ENCODE results near the gene SYNE2.
"Not testable (repeated sequence)": the region's sequence is repeated elsewhere in the genome, so short reads cannot be mapped to it uniquely, and the experiment has no call there.

The SYNE2 gene

DNA sequence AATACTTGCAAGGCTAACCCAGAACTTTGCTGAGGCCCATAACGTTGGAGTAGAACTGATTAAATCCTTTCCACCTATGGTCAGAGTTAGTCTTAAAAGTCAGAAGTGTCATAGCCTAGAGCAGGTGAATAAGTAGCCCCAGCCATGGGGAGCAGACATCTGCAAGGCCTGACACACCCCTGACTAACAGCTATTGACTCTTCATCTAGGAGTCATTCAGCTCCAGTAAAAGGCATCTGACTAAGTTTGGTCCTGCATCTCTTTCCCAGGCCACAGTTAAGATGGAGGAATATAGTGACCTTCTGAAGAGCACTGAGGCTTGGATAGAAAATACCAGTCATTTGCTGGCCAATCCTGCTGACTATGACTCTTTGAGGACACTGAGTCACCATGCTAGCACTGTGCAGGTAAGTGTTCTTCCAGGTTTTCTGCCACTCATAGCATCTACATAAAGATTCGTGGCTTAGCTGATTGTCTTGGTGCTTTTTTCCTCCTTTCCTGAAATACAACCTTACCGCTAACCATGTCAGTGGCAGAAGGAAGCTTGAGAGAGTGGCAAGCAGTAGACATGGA is 228.5 kb downstream of the SYNE2 start:
- DNase-seq (ENCODE audit: low read depth), result no peak

DNA sequence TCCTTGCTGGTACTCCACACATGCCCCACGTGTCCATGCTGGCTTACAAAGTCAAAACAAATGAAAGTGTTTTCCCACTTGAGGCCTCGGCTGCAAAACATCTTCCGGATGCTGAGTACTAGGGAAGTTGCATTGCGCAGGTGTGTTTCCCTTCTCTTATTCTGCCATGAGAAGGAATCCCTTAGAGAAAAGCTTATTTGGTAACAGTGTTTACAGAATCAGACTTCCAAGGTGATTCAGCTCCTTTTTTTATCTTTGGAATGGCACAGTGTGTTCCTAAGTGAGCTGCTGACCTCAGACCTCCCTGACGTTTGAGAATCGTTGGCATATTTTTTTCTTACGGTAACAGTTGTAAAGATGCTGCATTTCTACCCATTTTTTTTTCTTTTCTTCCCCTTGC is 230.0 kb downstream of the SYNE2 start:
- DNase-seq (ENCODE audit: low read depth), result no peak

DNA sequence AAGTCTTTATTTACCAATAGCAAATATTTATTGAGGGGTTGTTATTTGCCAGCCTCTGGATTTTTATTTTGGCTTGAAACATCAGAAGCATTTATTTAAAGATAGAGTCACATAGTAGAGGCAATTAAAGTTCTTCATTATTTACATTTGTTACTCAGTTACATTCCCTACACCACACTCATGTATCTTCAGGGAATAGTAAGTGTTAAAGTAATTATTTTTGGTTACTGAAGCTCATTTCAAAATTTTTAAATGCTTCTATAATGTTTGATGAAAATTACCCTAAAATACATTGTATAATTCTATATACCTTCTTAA is 235.8 kb downstream of the SYNE2 start:
- DNase-seq (ENCODE audit: low read depth), result no peak

DNA sequence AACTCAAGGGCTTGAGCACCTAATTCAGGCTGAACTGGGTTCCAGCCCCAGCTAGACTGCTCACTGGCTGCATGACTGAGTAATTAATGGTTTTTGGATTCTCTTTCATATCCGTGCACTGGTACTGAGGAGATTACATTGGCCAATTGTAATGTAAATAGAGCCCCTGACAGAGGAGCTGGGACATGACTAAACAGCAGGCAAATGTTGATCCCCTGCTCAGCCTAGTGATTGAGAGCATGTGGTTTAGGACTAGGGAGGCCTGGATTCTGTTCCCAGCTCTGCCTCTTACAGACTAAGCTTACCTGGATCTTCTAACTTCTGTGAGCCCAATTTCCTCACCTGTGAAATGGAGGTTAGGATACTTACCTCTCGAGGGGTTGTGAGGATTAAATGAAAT is 237.1 kb downstream of the SYNE2 start:
- no peak for DNase-seq (ENCODE audit: low read depth)

DNA sequence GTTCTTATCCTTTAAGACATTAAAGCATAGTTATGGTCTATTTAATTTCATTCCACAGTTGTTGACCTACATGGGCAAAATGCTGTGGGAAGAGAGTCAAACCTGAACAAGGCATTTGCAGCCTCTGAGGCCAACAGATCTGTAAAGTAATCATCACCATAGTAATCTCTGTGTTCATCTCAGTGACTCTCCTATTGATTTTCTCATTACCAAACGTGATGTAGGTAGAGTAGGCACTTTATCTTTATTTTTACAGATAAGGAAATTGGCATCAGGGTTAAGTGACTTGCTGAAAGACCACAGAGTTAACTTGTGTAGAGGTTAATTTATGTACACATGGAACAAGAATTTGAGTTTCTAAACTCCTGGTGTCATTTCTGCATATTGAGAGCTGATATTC is 238.4 kb downstream of the SYNE2 start:
- DNase-seq (ENCODE audit: low read depth), result no peak

DNA sequence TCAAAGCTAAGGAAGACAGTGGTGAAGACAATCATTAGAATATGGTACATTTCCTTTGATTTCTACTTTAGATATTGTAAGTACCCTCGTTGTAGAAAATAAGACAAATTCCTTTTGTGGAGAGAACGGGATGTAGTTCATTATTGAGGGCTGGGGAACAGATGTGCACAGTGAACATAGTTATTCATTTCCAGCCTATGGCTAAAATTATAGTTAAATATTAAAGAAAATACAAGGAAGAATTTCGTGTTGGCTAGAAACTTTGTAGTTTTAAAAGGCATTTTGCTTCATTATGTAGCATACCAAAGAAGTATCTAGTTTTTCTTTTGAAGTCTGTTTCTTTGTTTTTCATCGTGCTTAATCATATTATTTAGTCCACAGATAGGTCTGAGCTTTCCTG is 239.5 kb downstream of the SYNE2 start:
- DNase-seq (ENCODE audit: low read depth), result no peak

DNA sequence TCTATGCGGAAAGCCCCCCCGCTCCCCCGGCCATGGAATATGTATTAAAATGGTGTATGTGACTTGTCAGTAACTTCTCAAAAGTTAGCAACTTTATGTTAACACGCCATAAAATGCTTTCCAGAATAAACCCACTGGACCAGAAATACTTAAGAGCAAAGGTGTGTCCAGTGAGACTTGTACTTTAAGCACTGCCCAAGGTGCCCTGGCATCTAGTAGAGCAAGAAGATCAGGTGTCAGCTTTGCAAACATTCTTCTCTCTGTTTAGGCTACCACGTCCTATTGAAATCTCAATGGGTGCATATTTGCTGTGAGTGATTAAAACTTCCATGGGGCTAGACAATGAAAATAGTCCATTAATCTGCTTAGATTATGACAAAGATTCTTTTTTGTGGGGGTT is 240.1 kb downstream of the SYNE2 start:
- no peak for DNase-seq (ENCODE audit: low read depth)

DNA sequence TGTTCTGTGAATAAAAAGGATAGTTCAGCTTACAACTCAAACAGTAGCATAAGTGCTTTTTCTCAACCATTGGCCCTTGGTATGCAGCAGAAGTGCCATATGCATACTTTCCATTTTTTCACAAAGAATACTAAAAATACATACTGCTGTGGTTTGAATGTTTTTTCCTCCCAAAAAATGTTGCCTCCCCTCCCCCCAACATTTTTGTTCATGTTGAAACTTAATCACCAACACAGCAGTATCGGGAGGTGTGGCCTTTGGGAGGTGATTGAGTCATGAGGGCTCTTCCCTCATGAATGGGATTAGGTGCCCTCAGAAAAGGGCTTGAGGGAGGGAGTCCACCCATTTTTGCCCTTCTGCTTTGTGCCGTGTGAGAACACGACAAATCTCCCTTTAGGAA is 242.8 kb downstream of the SYNE2 start:
- DNase-seq (ENCODE audit: low read depth), result no peak

DNA sequence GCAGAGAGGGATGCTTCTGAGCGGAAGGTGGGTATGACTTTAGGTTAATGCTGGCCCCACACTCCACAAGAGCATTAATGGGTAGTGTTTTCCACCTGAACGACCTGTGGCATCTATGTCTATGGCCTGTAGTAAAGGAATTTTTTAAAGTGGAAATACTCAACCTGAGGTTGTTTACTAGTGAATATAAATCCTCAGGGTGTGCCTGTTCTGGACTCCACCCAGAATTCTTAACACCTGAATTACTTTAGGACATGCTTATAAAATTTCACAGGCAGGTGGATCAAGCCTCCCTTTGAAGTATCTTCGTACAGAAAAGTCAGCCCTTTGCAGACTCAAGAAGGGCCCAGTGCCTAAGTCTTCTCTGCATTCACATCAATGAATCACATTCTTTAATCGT is 245.3 kb downstream of the SYNE2 start:
- no peak for DNase-seq (ENCODE audit: low read depth)

DNA sequence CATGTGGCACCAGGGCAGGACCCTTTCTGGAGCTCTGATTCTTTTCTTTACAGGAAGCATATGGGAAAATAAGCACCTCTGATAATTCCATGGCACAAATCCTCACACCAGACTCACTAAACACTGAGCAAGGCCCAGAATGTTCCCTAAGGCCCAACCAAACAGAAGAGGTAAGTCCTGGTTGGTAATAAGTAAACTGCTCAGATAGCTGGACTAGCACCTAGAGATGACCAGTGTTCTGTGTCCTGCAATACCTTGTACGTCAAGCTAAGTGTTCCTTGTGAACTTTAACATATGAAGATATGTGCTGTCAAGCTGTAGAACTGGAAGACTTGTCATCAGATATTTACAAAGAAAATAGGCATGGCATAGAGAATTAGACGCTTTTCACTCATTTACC is 254.6 kb downstream of the SYNE2 start:
- DNase-seq (ENCODE audit: low read depth), result no peak

DNA sequence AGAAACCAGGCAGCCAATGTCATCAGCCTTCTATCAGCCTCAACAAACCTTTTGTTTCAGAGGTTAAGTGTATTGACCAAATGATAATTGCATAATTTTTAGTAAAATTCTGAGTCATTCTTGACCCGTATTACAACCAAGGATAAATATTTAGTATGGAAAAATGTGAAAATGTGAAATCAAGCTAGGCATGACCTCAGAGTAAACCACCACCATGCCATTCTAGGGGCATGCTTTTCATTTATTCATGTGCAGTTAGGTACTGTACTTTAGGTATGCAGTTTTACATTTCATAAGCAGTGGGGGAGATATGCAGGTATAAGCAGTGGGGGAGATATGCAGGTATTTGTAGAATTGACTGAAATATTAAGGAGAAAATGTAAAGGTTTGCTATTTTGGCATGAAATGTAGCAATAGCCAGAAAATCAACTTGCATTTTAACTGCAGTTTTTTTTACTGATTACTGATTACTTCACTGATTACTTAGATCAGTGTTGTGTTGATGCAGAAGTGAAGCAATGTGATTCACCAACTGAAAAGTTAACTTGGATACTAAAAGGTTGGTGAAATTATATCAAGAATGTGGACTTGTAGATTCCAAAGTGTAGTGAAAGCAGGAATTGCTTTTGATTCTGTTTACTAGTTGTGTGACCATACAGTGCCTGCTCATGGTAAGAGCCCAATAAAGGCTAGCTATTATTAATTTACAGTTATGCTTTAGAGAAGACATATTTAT is 257.2 kb downstream of the SYNE2 start:
- DNase-seq (ENCODE audit: low read depth), result no peak

DNA sequence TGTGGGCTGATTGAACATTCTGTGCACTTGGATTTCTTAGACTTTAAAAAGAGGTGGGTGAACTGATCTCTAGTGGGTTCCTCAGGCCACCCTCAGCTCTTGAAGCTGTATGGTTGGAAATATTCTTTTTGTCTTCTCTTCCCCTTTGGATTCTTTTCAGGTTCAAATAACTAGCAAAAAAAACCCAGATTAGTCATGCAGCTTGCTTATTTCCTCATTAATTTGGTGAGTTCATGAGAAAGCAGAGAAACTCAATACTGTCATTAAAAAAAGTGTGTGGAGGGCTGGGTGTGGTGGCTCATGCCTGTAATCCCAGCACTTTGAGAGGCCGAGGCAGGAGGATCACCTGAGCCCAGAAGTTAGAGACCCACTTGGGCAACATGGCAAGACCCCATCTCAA is 258.0 kb downstream of the SYNE2 start:
- DNase-seq (ENCODE audit: low read depth), result no peak

DNA sequence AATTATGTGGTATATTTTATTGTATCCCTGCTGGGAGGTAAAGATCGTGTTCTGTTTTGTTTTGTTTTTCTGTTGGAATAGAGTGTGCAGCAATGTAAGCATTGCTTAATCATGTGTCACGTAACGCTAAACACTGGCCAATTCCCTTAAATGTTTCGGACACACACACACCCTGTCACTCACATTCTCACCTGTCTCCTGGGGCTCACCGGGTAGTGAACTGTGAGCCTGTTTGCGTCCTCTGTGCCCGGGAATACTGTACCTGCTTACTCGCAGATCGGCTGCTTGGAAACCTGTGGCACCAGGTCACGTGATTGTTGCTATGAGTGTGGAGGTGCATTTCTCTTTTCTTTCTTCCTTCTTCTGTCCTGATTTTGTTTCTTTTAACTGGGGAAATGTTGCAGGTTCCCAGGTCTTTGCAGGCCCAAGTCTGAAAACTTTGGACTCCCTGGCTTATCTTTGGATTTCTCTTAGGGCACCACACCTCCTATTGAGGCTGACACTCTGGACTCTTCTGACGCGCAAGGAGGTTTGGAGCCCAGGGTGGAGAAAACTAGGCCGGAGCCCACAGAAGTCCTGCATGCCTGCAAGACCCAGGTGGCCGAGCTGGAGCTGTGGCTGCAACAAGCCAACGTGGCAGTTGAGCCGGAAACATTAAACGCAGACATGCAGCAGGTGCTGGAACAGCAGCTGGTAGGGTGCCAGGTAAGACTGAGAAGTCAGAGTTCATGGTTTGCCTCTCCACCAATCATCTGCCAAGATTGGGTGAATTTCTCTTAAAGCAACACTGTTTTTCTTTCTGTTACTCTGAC is 260.3 kb downstream of the SYNE2 start:
- no peak for DNase-seq (ENCODE audit: low read depth)

DNA sequence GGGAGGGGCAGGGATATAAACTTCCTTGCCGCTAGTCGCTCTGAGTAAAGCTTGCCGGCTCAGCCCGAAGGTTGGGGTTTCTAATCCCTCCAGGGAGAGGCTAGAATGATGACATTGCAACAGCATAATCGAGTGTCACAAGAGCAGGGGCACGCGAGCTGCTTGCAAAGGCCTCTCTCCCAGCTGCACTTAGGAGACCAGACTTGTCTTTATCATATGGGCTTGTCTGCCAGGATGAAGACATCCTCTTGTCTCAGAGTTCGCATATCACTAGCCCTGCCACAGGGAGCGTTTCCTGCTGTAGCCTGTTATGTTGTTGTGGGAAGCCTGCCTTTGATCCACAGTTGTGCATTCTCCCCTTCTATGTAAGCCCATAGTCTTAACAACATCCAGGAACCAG is 261.4 kb downstream of the SYNE2 start:
- DNase-seq (ENCODE audit: low read depth), result no peak

DNA sequence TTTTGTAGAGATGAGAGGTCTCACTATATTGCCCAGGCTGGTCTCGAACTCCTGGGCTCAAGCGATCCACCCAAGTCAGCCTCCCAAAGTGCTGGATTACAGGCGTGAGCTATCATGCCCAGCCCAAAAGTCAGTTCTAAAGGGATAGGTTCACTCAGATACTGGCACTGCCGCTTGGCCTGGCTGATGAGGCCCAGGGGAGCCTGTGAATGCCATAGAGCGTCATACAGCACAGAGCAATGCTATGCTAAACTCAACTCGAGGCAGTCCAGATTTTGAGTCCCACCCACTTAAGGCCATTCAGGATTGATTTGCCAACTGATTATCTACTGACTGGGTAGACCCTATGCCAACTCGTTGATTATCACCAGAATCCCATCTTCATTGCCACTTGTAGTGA is 262.0 kb downstream of the SYNE2 start:
- DNase-seq (ENCODE audit: low read depth), result no peak

DNA sequence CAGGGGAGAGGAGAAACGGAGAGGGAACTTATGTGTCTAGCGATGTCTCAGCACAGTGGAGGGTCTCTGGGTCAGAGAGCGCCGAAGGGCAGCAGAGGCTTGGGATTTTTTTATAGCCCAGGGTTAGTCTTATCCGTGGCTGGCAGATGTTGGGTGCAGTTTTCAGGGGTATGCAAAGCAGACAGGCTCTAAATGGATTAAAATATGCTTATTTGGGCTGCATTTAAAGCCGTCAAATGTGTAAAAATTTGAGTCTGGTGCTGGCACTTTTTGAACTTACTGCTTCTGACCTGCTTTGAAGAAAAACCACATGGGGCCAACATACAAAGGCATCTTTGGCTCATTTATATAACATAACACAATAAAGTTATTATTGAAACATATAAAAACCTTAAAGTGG is 262.6 kb downstream of the SYNE2 start:
- DNase-seq (ENCODE audit: low read depth), result no peak

DNA sequence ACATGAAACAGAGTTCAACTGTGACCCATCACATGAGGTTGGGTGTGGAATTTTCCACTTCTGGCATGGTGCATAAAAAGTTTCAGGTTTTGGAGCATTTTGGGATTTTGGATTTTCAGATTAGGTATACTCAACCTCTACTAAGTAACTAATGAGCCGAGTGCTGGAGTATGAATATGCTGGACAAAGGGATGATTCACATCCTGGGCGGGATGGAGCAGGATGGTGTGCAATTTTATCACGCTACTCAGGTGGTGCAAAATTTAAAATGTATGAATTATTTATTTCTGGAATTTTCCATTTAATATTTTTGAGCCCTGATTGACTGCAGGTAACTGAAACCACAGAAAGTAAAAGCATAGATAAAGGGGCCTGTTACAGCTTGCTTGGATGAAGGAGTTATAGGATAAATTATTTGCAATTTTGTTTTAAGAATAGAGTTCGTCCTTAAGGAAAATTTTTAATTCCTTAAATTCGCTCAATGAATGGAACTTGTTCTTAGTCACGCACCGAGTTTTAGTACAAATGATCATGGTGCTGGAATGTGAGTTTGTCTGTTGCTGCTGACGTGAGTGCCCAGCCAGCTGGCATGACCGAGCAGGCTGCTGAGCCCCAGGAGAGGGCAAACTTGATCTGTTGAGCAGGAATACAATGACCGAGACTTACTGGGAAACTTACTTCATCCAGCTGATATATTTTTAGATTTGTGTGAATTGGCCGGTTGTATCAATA is 265.0 kb downstream of the SYNE2 start:
- no peak for DNase-seq (ENCODE audit: low read depth)

DNA sequence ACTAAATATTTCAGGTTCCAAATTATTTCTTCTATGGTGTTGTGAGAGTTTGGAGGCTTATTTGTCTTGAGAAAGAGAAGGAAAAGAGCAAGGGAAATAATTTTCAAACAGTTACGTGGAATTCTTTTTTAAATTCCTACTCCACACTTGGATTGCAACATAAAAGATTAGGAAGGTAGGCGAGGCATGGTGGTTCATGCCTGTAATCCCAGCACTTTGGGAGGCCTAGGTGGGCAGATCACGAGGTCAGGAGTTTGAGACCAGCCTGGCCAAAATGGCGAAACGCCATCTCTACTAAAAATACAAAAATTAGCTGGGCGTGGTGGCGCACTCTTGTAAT is 265.6 kb downstream of the SYNE2 start:
- not testable (repeated sequence) for DNase-seq (ENCODE audit: low read depth)

DNA sequence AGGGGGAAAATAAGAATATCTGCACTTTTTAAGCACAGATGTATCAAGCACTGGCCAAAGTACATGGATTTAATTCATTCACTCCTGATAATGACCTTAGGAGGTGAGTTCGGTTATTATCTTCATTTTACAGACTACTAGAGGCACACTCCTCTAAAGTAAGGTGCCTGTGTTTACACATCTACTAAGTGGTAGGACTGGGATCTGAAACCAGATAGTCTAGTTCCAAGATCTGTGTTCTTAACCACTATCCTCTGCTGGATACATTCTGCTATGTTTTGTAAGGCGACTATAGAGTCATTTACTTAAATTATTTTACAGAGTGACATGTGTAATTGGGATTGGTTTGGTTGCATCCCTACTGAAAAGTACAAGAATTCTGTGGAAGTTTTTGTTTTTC is 266.1 kb downstream of the SYNE2 start:
- no peak for DNase-seq (ENCODE audit: low read depth)

DNA sequence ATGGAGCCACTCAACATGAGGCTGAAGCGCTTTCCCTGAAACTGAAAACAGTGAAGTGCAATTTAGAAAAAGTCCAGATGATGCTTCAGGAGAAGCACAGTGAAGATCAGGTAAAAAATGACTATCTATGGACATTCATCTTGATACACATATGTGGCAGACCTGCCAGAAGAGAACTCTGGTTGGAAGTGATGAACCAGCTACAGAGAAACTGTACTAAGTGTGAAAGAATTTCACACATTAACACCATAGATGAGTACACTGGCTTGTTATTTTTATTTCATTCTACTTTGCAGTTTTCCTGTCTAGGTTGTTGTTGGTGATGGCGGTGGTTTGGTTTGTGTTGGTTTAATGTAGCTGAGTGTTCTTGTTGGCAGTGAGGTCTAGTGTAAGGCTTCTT is 266.7 kb downstream of the SYNE2 start:
- no peak for DNase-seq (ENCODE audit: low read depth)

DNA sequence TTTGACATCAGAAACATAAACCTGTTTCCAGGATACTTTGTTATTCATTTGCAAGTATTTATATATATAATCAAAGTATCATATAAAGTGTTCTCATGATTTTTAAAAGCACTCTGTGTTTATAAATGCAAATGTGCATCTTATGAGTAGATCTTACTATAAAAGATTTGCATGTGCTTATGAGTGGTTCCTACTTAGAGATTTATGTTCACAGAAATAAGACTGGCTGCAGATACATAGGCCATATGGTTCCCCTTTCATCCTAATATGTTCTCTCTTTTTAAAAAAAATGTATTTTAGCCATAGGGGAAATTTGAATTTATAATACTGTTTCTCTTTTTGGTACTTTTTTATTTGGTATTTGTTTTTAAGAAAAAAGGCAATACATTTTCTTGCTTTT is 267.2 kb downstream of the SYNE2 start:
- DNase-seq (ENCODE audit: low read depth), result no peak

DNA sequence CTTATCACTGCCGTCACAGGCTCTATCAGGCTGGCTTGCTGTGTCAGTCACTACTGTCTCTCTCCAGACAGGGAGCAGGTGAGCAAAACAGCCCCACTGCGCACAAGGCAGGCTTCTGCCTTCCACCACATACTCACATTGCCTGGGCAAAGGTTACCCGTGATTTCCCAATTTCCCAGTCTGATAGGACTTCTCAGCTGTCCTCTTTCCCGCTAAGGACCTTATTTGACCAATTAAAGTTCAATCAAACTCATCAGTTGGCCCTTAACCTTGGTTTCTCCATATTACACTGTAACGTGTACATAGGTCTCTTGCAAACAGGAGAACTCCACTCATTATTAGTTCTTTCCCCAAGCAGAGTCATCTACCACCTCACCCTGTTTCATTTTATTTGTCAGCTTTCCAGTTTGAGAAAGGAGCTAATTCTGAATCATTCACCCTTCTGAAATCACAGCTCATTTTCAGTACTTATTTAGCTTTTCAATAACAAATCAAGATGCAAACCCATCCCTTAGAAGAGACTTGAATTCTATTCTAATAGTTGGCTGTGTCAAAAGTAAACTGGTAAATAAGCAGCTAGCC is 270.5 kb downstream of the SYNE2 start:
- DNase-seq (ENCODE audit: low read depth), result no peak

DNA sequence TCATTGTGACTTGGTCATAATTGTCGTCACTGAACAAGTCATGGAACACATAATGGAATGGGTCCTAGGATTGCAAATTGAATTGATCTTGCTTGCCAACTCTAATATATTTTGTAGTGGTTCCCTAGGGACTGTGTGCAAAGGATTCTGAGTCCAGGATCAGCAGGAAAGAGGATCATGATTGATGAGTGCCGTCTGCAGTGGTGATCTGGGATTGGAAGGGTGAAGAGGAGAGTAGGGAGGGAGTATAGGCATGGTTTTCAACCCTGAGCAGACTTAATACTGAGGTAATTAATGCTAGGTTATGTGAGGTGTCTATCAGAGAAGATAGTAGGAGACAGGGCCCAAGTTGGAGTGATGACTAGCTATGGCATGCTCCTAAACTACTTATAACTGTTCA is 272.5 kb downstream of the SYNE2 start:
- DNase-seq (ENCODE audit: low read depth), result no peak

Measured in activated T-helper 9 cell treated with anti-CD3 and anti-CD28 coated beads, Interleukin-2, amount 50 U/mL, for 16 hours (primary cell).